ENCODE results near the gene CRYAA.

CRYAA gene

DNA sequence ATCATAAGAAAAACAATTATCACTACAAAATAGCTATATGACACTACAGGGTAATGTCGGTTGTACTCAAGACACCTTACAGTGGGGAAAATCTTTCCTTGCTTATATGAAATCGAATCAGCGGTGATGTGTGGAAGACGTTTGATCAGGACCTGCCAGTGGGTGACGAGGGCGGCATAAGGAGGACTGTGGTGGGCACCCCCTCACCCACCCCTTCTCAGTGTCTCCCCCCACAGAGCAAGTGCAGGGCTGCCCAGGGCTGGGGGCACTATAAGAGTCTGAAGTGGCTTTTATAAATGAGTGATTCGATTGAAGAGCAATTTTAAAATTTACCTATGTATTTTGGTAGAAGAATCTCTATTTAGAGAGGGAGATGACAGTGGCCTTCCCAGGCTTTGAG, 35.8 kb downstream of the CRYAA start:
- FAIRE-seq, result no peak

DNA sequence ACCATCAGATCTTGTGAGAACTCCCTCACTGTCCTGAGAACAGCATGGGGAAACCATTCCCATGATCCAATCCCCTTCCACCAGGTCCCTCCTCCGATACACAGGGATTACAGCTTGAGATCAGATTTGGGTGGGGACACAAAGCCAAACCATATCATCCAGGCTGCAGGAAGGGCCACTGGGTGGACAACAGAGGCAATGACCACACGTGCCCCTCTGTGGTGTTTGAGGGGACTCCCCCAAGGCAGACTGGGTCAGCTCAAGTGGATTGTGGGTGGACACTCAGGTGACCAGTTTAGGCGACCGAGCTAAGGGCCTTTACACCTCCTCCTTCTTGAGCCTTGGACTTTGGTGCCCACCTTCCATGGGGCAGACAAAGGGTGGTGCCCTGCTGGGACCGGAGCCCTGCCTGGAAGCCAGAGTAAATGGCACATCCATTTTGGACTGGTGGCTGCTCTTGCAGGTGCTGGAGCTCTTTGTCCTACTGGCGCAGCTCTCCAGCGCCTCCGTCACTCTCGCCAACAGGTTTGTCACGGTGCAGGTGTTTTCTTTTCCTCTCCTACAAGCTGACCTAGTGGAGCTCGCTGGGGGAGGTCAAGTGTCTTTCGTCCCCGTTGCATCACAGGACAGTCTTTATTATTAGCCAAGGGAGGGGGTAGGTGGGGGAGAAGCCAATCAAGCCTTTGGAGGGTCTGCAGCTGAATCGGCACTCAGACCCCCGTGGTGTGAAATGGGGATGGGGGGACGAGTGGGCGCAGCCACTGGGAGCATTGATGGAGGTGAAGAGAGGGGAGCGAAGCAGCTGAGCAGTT, 37.6 kb downstream of the CRYAA start:
- FAIRE-seq, result no peak

DNA sequence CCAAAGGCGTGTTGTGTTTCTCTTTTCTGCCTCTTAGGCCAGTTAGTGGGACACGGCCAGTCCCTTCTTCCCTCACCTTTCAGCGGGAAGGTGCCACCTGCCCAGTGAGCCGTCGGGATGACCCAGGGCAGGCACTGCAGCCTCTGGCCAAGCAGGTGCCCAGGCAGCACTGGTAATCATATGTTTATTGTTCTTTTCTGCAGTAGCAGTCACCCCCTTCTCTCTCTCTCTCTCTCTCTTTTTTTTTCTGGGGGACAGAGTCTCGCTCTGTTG, 38.2 kb downstream of the CRYAA start:
- no peak for FAIRE-seq

DNA sequence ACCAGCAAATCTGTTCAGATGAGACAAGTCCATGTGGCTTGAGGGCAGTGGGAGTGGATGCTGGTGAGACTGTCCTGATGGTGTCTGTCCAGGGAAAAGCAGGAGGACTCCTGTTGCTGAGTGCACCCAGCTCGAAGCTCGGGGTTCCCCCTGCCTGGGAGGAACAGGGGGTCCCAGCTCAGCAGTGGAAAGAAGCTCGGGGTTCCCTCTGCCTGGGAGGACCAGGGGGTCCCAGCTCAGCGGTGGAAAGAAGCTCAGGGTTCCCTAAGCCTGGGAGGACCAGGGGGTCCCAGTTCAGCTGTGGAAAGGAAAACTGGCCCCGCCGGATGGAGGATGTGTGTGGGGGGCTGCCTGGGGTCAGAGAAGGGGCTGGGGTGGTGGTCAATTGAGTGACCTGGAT, 39.1 kb downstream of the CRYAA start:
- FAIRE-seq, result no peak

DNA sequence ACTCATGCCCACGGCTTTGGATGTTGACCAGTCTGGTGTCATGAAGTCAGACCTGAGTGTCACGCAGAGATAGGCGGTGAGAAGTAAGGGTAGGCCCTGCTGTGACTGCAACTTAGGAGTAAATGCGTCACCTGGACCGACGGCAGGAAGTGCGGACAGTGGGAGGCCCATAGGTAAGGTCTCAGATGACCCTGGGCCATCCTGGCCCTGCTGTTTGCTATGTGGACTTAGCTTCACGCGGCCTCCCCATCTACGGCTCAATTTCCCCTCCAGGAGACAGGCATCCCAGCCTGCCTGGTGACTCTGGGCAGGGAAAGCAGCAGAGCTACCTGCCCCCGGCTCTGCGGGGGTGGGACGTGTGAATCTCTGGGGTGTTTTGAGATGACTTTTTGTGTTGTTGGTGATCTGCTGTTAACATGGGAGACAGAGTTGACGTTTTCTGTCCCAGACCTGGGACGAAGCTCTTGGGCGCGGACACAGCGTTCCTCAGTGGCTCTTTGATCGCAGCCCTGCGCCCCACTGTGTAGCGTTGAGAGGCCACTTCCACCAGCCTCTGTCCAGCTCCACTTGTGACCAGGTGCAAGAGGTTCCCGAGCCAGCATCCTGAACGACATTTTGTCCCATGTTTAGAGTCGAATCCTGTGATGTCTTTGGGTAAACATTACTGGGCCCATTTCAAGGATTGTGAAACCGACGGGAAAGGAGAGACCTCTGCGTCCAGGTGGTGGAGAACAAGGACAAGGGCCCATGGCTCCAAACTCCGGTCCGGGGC, 39.9 kb downstream of the CRYAA start:
- no peak for FAIRE-seq

DNA sequence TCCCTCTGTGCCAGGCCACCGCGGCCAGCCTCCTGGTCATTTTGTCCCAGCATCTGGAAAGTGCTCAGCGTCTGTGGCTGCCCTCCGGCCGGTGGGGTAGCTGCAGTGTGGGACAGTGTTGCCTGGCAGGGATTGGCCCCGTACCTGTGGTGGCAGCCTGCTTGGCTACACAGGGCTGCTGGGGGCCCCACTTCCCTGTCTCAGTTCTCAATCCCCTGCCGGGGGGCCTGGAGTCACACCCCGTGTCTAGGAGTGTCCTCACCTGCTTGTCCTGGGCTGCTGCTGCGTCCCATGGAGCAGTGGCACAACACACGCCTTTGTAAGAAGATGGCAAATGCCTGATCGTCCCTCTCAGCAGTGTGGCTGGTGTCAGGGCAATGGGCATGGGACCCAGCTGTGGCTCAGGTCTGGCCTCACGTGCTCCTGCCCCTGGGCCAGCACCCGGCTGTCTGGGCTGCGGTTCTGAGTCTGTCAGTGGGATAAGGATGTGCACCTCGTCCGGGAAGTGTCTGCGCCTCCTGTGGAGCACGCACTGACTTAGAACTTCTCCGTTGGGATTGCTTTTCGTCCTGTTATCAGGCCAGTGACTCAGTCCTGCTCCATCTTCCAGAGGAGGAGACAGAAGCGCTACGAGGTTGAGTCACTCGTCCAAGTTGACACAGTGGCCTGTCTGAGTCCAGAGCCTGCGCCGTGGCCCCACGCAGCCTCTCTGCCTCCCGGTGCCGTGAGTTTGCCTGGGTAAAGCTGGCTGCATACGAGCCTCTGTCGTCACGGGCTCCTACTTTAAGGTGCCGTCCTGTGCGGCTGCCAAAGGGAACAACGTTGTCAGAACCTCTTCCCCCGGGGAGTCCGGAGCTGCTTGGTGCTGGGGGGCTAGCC, 41.0 kb downstream of the CRYAA start:
- no peak for FAIRE-seq

DNA sequence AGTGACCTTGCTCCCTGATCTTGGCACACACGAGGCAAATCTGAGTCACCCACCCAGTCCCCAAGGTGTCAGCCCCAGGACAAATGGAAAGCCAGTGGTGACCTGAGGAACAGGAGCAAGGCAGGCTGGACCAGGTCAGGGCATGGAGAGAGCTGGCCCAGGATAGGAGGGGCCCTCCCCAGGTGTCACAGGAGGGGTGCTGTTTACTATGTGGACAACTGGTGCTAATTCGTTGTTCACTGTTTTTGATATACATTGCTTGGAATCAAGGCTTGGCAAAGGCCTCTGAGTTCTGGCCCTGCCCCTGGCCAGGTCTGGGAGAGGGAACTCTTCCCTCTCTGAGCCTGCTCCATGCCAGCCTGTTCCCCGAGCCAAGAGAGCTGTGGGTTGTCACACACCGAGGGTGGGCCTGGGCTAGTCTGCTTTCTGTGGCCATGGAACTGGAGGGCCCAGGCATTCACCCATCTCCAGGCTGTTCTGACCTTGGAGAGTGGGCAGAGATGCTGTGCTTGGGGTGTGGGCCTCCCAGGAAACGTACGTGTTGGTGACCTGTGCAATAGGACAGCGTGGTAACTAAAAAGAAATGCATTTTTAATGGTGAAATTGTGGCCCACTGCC, 41.8 kb downstream of the CRYAA start:
- FAIRE-seq, result no peak

DNA sequence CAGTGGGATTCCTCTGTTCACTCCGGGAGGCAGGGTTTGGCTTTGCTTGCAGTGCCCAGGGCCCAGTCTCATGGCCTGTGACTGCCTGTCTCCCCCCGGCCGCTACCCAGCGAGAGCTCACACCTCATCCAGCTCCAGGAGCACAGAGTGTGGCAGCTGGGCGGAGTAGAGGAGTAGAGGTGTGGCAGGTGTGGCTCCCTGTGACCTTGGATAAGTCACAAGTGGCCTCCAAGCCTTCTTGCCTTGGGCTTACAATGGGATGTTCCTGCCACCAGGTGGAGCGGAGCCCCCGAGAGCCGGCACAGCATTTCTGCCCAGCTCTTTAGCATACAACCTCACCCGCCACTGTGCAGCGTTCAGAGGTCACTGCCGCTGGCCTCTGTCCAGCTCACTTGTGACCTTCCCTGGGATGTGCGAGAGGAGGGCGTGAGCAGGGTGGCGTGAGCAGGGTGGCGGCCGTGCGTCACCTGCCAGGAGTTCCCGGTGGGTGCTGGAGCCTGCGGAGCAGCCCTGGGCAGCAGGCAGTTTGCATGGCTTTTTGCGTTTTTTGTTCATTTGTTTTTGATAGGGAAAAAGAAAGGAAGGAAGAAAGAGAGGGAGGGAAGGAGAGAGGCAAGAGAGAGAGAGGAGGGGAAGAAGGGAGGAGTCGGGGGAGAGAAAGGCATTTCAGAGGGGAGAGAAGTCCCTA, 42.4 kb downstream of the CRYAA start:
- FAIRE-seq, result no peak

DNA sequence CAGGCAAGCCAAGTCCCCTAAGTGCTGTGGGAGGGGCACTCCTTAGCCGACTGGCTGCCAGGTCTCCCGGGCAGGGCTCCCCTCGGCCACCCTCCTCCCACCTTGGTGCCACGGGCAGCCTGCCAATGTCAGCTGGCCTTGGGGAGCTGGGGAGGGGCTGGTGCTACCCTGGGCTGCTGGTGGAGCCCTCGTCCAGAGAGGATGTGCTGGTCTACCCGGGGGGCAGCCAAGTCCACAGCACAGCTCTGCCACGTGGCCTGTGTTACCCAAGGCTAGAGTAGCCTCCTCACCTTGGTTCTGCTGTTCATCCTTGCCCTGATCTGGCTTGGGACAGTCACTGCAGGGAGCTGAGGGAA, 42.9 kb downstream of the CRYAA start:
- FAIRE-seq, result no peak
